HG02610 (cell line): ENCODE data around the gene KLK10.

Source experiments
- ATAC-seq: cut with Tn5 transposase; IDR thresholded peaks from one replicate; pipeline ENCODE4 v1.9.1; 2021; ENCODE audit warnings: mild to moderate bottlenecking, moderate library complexity; ENCODE audit not compliant: unreplicated experiment

KLK10 gene

GRCh38 chr19:51019544-51019925 lies at the start of gene KLK10:
KLK10 (minus strand) TSS chr19:51019709; CDS start chr19:51019130, 579 bp downstream.
- no peak for ATAC-seq

- ATAC-seq: no peak
Measured at GRCh38 chr19:51066393-51067186, 47.1 kb upstream of the KLK10 start.

- ATAC-seq: no peak
Measured at GRCh38 chr19:51065221-51065960, 45.9 kb upstream of the KLK10 start.

- ATAC-seq: no peak
Measured at GRCh38 chr19:51064534-51065220, 45.2 kb upstream of the KLK10 start, which contains the start of gene KLK13. KLK13 (minus strand) TSS chr19:51065092; CDS start chr19:51065067, 25 bp downstream.

GRCh38 chr19:51063664-51064063 lies 44.2 kb upstream of the KLK10 start:
- no peak for ATAC-seq

- no peak for ATAC-seq
Measured at GRCh38 chr19:51060973-51061372, 41.5 kb upstream of the KLK10 start.

- no peak for ATAC-seq
Measured at GRCh38 chr19:51060336-51060735, 40.8 kb upstream of the KLK10 start.

GRCh38 chr19:51059715-51060114 lies 40.2 kb upstream of the KLK10 start:
- no peak for ATAC-seq

GRCh38 chr19:51055866-51056265 lies 36.4 kb upstream of the KLK10 start:
- no peak for ATAC-seq

GRCh38 chr19:51047031-51047335 lies 27.5 kb upstream of the KLK10 start:
- no peak for ATAC-seq

GRCh38 chr19:51044327-51044726 lies 24.8 kb upstream of the KLK10 start:
- ATAC-seq: no peak

GRCh38 chr19:51043497-51043896 lies 24.0 kb upstream of the KLK10 start:
- no peak for ATAC-seq

- no peak for ATAC-seq
Measured at GRCh38 chr19:51040151-51040550, 20.6 kb upstream of the KLK10 start.

- ATAC-seq: no peak
Measured at GRCh38 chr19:51036519-51036918, 17.0 kb upstream of the KLK10 start.

GRCh38 chr19:51034704-51035103 lies 15.2 kb upstream of the KLK10 start, which contains the start of gene KLK12:
KLK12 (minus strand) TSS chr19:51035002; CDS start chr19:51034621, 381 bp downstream.
- no peak for ATAC-seq

- ATAC-seq: no peak
Measured at GRCh38 chr19:51031880-51032225, 12.3 kb upstream of the KLK10 start.

- ATAC-seq: no peak
Measured at GRCh38 chr19:51031220-51031879, 11.8 kb upstream of the KLK10 start.

- ATAC-seq: no peak
Measured at GRCh38 chr19:51030631-51031030, 11.1 kb upstream of the KLK10 start.

- no peak for ATAC-seq
Measured at GRCh38 chr19:51029718-51030117, 10.2 kb upstream of the KLK10 start.

- no peak for ATAC-seq
Measured at GRCh38 chr19:51027873-51028272, 8.4 kb upstream of the KLK10 start.

GRCh38 chr19:51027126-51027806 lies 7.8 kb upstream of the KLK10 start:
- no peak for ATAC-seq
